ENCODE measurements around the gene GGCT.

GGCT gene

GRCh38 chr7:30462179-30462578 is 42.5 kb downstream of the GGCT start:
- no peak for ATAC-seq

- no peak for ATAC-seq
Measured at GRCh38 chr7:30460246-30460633, 44.4 kb downstream of the GGCT start.

- ATAC-seq = no peak
Measured at GRCh38 chr7:30459591-30460245, 44.9 kb downstream of the GGCT start.

- no peak for ATAC-seq
Measured at GRCh38 chr7:30458311-30458710, 46.3 kb downstream of the GGCT start.

GRCh38 chr7:30453921-30454320 is 50.7 kb downstream of the GGCT start:
- ATAC-seq = no peak

GRCh38 chr7:30453016-30453415 is 51.6 kb downstream of the GGCT start:
- no peak for ATAC-seq

GRCh38 chr7:30452280-30452930 is 52.2 kb downstream of the GGCT start:
- no peak for ATAC-seq

GRCh38 chr7:30451539-30452279 is 52.9 kb downstream of the GGCT start:
- ATAC-seq = no peak

- no peak for ATAC-seq
Measured at GRCh38 chr7:30450983-30451497, 53.6 kb downstream of the GGCT start.

- no peak for ATAC-seq
Measured at GRCh38 chr7:30450240-30450982, 54.2 kb downstream of the GGCT start.

- no peak for ATAC-seq
Measured at GRCh38 chr7:30448461-30449189, 56.0 kb downstream of the GGCT start.

- no peak for ATAC-seq
Measured at GRCh38 chr7:30447466-30447865, 57.2 kb downstream of the GGCT start.
